ENCODE measurements around the gene GNG4. TPM values are rescaled to one million over a fixed set of nuclear protein-coding genes. Genes with fewer than 3 reads are reported as not detected.

GNG4 gene
- total and polyA plus RNA-seq, 2 donors (not counting 1 experiment from before 2014, with no cell fraction given), result under 0.01 to 0.06 TPM

DNA sequence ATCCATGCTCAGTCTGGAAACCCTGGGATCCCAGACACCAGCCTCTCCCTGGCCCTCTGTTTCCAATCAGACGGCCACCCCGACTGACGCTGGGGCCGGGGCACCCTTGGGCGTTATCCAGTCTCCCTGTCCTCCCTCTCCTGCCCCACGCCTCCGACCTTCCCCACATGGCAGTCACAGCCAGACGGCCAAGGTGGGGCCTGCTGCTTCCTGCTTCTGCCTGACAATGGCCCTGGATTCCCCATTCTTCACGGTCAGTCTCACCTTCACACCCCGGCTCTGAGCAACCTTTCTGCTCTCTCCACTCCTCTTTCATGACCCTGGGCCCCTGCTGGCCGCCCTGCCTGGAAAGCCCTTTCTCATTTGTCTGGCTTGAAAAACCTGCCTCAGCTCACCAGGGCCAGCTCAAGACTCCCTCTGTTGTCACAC is 6.6 kb downstream of the GNG4 start:
- H3K27ac ChIP-seq (ENCODE audit: insufficient read depth, low read length), result no peak overlapping the region
- H3K79me2 ChIP-seq (ENCODE audit: control insufficient read depth, insufficient read depth, low read length), result no peaks in the 10 kb centered on the region
- no peaks in the 10 kb centered on the region for H3K9me3 ChIP-seq (ENCODE audit: control insufficient read depth, insufficient read depth, low read depth, low read length)
- DNase-seq (ENCODE audit: low read depth in 2 of 2), result no peak
- no peaks in the 10 kb centered on the region for H4K20me1 ChIP-seq (ENCODE audit: control insufficient read depth, extremely low read depth, insufficient read depth, low read length)
- H3K9ac ChIP-seq (ENCODE audit: insufficient read depth, low read length), result no peak overlapping the region
- TF ChIP-seq, protein P1, sequence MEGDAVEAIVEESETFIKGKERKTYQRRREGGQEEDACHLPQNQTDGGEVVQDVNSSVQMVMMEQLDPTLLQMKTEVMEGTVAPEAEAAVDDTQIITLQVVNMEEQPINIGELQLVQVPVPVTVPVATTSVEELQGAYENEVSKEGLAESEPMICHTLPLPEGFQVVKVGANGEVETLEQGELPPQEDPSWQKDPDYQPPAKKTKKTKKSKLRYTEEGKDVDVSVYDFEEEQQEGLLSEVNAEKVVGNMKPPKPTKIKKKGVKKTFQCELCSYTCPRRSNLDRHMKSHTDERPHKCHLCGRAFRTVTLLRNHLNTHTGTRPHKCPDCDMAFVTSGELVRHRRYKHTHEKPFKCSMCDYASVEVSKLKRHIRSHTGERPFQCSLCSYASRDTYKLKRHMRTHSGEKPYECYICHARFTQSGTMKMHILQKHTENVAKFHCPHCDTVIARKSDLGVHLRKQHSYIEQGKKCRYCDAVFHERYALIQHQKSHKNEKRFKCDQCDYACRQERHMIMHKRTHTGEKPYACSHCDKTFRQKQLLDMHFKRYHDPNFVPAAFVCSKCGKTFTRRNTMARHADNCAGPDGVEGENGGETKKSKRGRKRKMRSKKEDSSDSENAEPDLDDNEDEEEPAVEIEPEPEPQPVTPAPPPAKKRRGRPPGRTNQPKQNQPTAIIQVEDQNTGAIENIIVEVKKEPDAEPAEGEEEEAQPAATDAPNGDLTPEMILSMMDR (conservative IDR thresholded peaks at IDR 0.05 in 1 of 2, IDR thresholded peaks at IDR 0.05 in 1 of 2; ENCODE audit: low read depth in 1 of 2, low read length in 2 of 2), result no peak
- no peak for TF ChIP-seq EZH2 (IDR thresholded peaks at IDR 0.05; ENCODE audit: low read length, missing control alignments)
- no peaks in the 10 kb centered on the region for H3K4me1 ChIP-seq (ENCODE audit: control insufficient read depth, extremely low read depth, insufficient read depth, low read length)
- H3K4me2 ChIP-seq (ENCODE audit: extremely low read depth, insufficient read depth, low read length), result no peak overlapping the region
- H2AFZ ChIP-seq (ENCODE audit: low read length), result no peak overlapping the region
- H3K4me3 ChIP-seq (replicated peaks in 1 of 4; ENCODE audit: control extremely low read depth in 1 of 4, insufficient read depth in 1 of 4, low read depth in 3 of 4, low read length in 4 of 4), result no peak overlapping the region
- H3K27me3 ChIP-seq (ENCODE audit: control insufficient read depth, insufficient read depth, low read length), result peaks cover 10% of the 10 kb centered on the region
- no peaks in the 10 kb centered on the region for H3K36me3 ChIP-seq (ENCODE audit: control insufficient read depth, insufficient read depth, low read length)

DNA sequence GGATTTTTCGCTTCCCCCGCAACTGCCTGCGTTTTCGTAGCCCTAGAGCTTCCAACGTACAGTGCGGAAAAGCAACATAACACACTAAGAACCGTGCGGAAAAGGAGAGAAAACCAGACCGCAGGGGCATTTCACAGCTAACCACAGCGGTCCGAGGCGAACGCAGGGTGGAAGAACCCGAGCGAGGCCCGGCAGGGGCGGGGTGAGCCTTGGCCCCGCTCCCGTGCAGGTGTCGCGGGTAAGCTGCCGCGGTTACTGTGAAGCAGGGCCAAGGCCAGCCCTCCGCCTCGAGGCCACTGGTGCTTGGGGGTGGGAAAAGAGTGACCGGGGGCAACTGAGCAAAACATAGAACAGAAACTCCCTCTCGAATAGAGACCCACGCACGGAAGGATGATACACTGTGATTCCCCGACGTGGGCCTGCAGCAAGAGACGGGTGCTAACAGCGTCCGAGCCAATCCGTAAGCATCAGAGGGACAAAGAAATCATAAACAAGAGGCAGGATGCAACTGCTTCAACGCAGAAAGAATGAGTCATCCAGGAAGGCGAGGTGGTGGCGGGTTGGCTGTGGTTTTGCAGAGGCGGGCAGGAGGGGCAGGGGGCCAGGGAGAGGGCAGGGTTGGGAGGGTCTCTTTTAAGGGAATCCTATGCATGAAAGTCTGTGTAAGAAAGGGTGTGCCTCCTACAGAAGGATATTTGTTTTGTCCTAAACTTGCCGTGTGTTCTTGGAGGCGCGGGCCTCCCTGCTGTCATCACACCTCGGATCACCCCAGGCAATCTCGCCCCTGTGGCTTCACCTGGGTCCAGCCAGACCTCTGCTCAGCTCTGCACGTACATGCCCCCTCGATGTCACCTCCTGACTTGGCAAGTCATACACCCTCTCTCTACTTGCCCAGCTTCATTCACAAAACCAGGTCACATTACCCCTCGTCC is 7.3 kb downstream of the GNG4 start:
- Histone ChIP-seq H3K4me2 (ENCODE audit: extremely low read depth, insufficient read depth, low read length) (no peak overlapping the region), H3K79me2 (ENCODE audit: control insufficient read depth, insufficient read depth, low read length) (no peaks in the 10 kb centered on the region), H3K36me3 (ENCODE audit: control insufficient read depth, insufficient read depth, low read length) (no peaks in the 10 kb centered on the region), H2AFZ (ENCODE audit: low read length) (no peak overlapping the region), H3K9ac (ENCODE audit: insufficient read depth, low read length) (no peak overlapping the region), H3K9me3 (ENCODE audit: control insufficient read depth, insufficient read depth, low read depth, low read length) (no peaks in the 10 kb centered on the region), H3K27me3 (ENCODE audit: control insufficient read depth, insufficient read depth, low read length) (peaks cover 6% of the 10 kb centered on the region), H3K27ac (ENCODE audit: insufficient read depth, low read length) (no peak overlapping the region), H4K20me1 (ENCODE audit: control insufficient read depth, extremely low read depth, insufficient read depth, low read length) (no peaks in the 10 kb centered on the region), H3K4me3 (replicated peaks in 1 of 4; ENCODE audit: control extremely low read depth in 1 of 4, insufficient read depth in 1 of 4, low read depth in 3 of 4, low read length in 4 of 4) (no peak overlapping the region), H3K4me1 (ENCODE audit: control insufficient read depth, extremely low read depth, insufficient read depth, low read length) (no peaks in the 10 kb centered on the region)
- no peak for TF ChIP-seq EZH2 (IDR thresholded peaks at IDR 0.05; ENCODE audit: low read length, missing control alignments)
- TF ChIP-seq, protein P1 (conservative IDR thresholded peaks at IDR 0.05 in 1 of 2, IDR thresholded peaks at IDR 0.05 in 1 of 2; ENCODE audit: low read depth in 1 of 2, low read length in 2 of 2), result no peak
- peak; percentile 51 to 70 for DNase-seq (ENCODE audit: low read depth in 2 of 2)

GRCh38 chr1:235640580-235640979 is 9.0 kb downstream of the GNG4 start:
- DNase-seq (ENCODE audit: low read depth in 2 of 2), result no peak
- H3K4me3 ChIP-seq (replicated peaks in 1 of 4; ENCODE audit: control extremely low read depth in 1 of 4, insufficient read depth in 1 of 4, low read depth in 3 of 4, low read length in 4 of 4), result no peak overlapping the region
- TF ChIP-seq, protein P1 (conservative IDR thresholded peaks at IDR 0.05 in 1 of 2, IDR thresholded peaks at IDR 0.05 in 1 of 2; ENCODE audit: low read depth in 1 of 2, low read length in 2 of 2), result no peak
- TF ChIP-seq EZH2 (IDR thresholded peaks at IDR 0.05; ENCODE audit: low read length, missing control alignments), result no peak
- no peaks in the 10 kb centered on the region for H3K36me3 ChIP-seq (ENCODE audit: control insufficient read depth, insufficient read depth, low read length)
- no peaks in the 10 kb centered on the region for H3K4me1 ChIP-seq (ENCODE audit: control insufficient read depth, extremely low read depth, insufficient read depth, low read length)
- no peak overlapping the region for H3K9ac ChIP-seq (ENCODE audit: insufficient read depth, low read length)
- H4K20me1 ChIP-seq (ENCODE audit: control insufficient read depth, extremely low read depth, insufficient read depth, low read length), result no peaks in the 10 kb centered on the region
- peaks cover 6% of the 10 kb centered on the region for H3K27me3 ChIP-seq (ENCODE audit: control insufficient read depth, insufficient read depth, low read length)
- H3K9me3 ChIP-seq (ENCODE audit: control insufficient read depth, insufficient read depth, low read depth, low read length), result no peaks in the 10 kb centered on the region
- H3K79me2 ChIP-seq (ENCODE audit: control insufficient read depth, insufficient read depth, low read length), result no peaks in the 10 kb centered on the region
- H3K4me2 ChIP-seq (ENCODE audit: extremely low read depth, insufficient read depth, low read length), result no peak overlapping the region
- H3K27ac ChIP-seq (ENCODE audit: insufficient read depth, low read length), result no peak overlapping the region
- no peak overlapping the region for H2AFZ ChIP-seq (ENCODE audit: low read length)
